HG03342 (cell line): ENCODE results near the gene FOXN4.

Experiments
- ATAC-seq: cut with Tn5 transposase; IDR thresholded peaks from one replicate; pipeline ENCODE4 v1.9.1; 2021; ENCODE audit warnings: mild to moderate bottlenecking, moderate library complexity; ENCODE audit not compliant: unreplicated experiment

The FOXN4 gene

DNA sequence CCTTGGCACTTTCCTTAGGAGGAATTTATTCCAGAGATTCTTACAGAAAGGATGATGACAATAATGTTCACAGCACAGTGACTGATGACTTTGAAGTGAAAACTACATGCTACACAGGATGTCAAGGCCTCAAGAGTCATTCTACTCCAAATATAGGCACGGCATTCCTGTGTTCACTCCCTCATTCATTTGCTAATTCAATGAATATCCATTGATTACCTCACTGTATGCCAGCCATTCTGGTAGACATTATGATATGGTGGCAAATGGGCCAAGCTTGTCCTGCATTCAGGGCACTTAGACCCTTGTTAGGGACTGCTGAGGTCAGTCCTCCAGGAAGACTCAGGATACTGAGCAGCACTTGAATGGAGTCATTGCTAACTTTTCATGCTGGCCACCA is 48.0 kb downstream of the FOXN4 start:
- ATAC-seq, result no peak

DNA sequence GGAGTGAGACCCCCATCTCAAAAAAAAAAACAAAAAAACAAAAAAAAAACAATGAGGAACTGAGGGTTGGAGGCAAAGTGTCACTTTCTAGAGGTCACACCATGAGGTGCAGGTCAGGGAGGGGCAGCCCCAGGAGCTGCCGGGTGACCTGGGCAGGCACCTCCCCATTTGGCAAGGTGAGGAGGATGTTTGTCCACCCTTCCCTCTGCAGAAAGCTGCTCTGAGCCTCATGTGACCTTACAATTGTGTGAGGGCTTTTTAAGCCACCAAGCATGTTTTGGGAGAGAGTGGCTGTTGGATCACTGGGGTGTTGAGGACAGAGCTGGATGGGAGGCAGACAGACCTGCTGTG is 49.6 kb downstream of the FOXN4 start:
- no peak for ATAC-seq

DNA sequence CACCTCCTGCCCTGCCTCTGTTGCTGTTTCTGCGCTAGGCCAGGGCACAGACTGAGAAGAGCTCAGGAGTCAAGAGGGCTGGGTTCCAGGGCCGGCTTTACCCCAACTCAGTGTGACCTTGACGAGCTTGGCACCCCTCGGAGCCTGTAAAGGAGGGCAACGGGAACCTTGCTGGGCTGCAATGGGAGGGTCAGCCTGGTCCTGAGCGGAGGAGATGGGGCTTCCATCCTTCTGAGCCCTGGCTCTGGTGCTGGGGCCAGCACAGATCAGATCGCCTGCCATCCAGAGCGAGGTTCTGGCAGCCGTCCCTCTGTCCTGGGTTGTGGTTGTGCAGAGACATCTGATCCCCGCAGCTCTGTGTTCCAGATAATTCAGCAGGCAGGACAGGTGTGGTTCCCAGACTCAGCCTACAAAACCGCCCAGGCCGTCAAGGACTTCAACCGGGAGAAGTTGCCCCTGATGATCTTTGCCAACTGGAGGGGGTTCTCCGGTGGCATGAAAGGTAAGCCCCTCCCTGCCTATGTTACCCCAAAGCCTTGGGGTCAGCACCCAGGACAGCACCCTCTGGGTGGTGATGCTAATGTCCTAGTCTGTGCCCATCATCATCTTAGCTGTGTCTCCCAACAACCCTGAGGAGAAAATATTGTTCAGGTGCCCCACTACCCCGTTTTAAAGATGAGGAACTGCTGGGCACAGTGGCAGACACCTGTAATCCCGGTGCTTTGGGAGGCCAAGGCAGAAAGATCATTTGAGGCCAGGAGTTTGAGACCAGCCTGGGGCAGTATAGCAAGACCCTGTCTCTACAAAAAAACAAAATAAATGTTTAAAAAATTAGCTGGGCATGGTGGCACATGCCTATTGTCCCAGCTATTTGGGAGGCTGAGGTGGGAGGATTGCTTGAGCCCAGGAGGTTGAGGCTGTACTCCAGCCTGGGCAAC is 50.2 kb downstream of the FOXN4 start:
- no peak for ATAC-seq

DNA sequence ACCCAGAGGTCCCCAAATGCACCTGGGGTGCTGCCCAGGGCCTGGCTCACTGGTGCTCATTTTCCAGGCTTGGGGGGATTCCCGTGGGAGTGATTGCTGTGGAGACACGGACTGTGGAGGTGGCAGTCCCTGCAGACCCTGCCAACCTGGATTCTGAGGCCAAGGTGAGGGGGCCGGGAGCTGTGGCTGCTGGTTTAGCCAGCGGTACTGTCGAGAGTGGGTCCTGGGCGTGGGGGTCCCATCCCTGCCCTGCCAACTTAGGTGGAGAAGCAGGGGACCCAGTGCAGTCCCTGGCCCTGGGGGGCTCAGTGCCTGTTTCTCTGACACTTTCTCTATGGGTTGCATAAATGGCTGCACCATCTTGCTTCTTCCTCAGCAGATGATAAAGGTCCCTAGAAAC is 50.9 kb downstream of the FOXN4 start:
- ATAC-seq, result no peak

DNA sequence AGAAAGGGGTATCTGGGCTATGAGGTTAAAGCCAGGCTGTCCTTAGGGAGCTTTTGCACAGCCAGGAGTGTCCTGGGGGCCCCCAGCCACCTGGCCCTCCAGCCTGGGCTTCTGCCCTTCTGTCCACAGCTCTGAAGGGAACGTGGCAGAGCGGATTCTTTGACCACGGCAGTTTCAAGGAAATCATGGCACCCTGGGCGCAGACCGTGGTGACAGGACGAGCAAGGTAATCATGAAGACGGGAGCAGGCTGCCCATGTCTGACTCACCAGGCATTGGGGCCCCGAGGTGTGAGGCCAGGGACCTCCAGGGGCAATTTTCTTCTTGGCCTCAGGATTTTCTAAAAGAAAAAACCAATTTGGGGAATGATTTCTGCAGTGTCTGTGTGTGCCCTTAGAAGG is 53.1 kb downstream of the FOXN4 start:
- no peak for ATAC-seq

DNA sequence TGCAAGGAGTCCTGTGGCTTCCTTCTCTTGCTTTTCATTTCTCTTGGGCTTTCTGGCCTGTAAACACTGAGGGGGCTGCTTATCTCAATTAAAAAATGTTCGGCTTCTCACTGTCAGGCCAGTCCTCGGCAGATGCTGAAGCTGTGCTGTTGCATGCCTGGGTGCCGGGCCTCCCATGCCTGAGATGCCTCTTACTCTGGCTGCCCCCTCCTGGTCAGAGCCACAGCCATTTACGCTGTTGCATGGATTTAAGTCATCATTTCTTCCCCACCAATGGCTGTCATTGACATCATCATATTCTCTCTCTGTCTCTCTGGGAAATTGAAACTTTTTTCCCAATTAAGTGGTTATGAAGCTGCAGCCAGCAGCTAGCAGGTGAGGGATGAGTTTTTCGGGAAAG is 53.7 kb downstream of the FOXN4 start:
- no peak for ATAC-seq

DNA sequence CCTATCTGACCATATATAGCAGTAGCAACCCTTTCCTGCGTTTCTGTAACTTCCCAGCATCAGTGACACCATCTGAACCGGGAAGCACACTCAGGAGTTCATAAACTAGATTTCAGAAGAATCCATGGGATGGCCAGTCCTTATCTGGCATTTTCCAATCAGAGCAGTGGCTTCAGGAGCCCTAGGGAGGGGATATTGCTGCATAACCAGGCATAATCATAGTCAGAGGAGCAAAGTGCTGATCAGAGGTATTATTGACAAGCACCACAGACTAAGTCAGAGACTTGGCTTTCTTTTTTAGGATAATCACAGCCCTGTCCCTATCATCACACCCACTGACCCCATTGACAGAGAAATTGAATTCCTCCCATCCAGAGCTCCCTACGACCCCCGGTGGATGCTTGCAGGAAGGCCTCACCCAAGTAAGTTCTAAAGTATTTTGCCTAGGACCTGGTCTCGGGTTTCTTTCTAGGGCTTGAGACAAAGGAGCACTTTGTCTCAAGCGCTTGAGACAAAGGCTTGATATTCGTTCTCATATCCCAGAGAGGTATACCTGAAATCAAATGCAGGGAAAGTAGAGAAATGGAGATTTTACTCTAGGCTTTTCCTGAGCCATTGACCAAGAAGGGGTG is 55.1 kb downstream of the FOXN4 start:
- no peak for ATAC-seq

DNA sequence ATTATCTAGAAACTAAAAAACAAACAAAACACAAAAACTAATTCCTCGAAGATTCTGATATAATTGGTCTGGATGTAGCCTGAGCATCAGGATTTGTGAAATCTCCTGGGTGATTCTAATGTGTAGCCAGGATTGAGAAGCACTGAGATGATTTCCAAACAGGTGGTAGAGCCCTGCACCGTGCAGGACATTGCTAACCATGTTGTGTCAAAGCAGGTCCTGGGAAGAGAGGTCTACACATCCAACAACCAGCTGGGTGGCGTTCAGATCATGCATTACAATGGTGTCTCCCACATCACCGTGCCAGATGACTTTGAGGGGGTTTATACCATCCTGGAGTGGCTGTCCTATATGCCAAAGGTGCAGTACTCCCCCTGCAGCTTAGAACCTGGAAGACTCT is 56.3 kb downstream of the FOXN4 start:
- ATAC-seq, result no peak

DNA sequence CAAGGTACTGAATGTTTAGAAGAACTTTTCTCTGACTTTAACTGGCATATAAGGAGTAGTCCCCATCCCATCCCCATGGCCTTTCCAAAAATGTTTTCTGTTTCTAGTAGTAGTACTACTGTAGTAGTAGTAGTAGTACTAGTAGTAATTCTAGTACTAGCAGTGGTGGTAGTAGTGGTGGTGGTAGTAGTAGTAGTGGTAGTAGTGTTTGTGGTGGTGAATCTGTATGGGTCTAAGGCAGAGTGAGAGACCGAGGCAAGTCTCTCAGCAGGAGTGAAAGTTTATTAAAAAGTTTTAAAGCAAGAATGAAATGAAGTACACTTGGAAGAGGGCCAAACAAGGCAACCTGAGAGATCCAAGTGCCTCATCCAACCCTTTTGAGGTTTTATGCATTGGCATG is 58.6 kb downstream of the FOXN4 start:
- ATAC-seq, result no peak

DNA sequence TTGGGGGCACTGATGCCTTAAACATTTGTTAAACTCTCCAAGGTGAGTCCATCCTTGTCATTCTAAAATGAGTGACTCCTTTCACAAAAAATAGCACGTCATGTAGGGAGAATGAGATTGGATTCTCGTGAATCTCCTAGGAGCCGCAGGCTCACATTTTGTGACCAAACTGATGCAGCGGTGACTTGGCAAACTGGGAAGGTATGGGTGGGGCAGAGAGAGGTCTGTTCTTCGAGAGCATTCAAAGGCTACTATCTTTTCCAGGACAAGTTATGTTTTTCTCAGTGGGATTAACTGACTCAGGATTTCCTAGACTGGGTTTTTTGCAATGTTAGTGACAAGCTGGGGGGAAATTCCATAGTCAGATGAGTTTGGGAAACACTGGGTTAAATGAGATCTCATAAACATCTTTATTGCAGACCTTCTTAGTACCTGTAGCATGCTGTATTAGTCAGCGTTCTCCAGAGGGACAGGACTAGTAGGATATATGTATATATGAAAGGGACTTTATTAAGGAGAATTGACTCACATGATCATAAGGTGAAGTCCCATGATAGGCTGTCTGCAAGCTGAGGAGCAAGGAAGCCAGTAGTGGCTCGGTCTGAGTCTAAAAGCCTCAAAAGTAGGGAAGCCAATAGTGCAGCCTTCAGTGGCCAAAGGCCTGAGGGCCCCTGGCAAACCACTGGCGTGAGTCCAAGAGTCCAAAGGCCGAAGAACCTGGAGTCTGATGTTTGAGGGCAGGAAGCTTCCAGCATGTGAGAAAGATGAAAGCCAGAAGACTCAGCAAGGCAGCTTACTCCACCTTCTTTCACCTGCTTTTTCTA is 61.0 kb downstream of the FOXN4 start:
- no peak for ATAC-seq

DNA sequence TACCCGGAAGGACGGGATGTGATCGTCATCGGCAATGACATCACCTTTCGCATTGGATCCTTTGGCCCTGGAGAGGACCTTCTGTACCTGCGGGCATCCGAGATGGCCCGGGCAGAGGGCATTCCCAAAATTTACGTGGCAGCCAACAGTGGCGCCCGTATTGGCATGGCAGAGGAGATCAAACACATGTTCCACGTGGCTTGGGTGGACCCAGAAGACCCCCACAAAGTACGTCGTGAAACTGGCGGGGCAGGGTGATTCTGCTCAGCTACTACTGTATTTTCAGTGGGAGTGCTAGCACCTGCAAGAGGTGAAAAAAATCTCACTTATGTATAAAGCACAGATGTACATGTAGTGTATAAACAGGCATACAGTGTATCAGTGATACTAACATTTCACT is 62.9 kb downstream of the FOXN4 start:
- ATAC-seq, result no peak

DNA sequence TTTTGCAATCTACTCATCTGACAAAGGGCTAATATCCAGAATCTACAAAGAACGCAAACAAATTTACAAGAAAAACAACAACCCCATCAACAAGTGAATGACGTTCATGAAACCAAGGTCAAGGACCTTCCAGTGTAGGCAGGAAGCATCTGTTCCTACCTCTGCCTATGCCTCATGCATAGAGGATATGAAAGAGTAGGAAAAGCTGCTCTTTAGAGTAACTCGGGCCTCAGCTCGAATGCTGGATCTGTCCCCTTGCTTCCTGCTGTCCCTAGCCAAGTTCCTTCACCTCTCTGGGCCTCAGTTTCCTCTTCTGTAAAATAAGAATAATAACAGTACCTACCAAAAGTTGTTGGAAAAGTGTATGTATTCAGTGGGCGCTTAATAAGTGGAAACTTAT is 65.0 kb downstream of the FOXN4 start:
- no peak for ATAC-seq

DNA sequence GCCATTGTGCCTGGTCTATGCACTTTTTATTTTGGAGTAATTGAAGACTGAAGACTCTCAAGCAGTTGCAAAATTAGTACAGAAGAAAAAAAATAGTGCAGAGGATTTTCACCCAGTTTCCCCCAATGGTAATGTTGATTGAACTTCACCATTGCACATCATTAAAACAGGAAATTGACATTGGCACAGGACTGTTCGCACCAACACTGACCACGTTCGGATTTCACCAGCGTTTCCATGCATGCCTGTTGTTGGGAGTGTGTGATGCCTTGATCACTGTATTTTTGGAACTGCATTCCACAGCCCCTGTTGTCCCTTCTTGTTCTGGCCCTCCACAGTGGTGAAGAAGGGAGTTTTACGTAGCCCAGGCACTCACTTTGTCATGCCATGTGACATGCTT is 67.1 kb downstream of the FOXN4 start:
- no peak for ATAC-seq

DNA sequence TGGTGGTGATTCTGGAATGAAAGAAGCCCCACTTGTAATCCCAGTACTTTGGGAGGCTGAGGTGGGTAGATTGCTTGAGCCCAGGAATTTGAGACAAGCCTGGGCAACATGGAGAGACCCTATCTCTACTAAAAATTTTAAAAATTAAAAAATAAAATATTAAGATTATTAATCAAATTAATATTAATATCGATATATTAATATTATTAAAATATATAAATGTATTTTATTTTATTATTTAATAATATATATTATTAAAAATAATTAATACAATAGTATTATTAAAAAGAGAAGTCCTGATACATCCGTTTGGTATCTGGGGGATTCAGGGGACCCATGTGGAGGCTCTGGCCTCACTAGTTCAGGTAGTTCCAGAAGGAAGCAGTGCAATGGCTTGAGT is 68.7 kb downstream of the FOXN4 start:
- ATAC-seq, result no peak

DNA sequence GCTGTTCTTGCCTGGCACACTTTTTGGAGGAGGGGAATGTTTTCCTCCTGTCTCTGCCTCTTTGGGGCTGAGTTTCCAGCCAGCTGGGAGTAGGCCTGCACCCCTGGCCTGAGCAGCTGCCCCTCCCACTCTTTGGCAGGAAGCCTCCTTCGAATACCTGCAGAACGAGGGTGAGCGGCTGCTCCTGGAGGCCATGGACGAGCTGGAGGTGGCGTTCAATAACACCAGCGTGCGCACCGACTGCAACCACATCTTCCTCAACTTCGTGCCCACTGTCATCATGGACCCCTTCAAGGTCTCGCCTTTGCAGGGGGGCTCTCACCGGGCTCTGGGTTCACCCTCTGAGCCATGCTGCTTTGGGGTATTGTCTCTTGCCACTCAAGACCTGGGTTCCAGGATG is 69.4 kb downstream of the FOXN4 start:
- no peak for ATAC-seq

DNA sequence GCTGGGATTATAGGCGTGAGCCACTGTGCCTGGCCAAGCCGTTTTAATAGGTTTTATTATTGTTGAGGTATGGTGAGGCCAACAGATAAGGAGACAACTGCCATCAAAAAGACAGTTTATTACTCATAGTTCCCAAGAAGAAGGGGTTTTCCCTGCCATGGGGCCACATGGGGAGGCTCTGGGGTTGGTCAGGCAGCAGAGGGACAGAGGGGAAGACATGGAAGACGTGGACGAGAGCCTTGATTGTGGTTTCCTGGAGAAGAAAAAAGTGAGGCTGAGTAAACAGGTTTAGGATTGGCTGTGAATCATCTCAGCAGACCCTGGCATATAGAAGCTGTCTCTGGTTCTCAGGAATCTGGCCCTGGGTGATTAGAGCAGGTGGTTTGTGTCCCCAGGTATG is 69.9 kb downstream of the FOXN4 start:
- ATAC-seq, result no peak

DNA sequence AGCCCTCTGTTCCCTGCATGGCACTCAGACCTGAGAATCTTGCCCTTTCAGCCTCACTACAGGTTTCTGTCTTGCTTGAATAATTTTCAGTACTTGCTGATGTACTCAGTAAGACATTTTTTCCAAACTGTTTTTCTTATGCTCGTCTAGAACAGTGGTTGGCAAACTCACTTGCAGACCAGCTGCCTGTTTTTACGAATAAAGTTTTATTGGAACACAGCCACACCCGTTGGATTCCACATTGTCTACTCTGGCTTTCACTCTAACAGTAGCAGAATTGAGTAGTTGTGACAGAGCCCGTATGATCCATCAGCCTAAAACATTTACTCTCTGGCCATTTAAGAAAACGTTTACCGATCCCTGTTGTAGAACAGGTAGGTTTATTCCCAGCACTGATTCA is 72.8 kb downstream of the FOXN4 start:
- no peak for ATAC-seq

DNA sequence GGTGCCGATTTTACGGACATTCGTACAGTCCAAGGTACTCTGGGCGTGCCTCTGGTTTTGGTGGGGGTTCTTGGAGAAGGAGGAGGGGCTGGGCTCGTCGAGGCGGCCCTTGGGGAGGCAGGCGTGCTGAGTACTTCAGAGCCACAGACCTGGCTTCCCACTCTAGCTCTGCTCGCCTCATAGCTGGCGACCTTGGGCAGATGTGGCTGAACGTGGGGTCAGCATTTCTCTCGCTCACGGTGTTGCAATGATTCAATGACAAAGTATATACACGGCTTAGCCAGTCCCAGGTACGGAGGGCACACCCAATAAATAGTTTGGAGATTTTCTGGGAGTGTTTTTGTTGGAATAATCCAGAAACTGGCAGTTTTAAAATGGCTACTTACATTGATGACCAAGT is 75.1 kb downstream of the FOXN4 start:
- no peak for ATAC-seq

DNA sequence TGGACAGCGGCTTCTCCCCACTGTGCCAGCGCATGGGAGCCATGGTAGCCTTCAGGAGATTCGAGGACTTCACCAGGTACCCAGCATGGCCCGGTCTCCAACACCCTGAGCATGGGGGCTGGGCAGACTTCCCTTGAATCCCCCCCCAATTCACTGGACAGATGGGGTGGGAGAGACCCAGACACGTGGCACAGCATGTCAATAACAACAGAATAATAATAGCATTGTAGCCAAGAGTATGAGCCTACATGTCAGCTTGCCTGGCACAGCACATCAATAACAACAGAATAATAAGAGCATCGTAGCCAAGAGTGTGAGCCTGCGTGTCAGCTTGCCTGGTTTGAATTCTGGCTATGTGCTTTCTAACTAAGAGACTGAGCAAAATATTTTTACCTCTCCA is 76.4 kb downstream of the FOXN4 start:
- ATAC-seq, result no peak

DNA sequence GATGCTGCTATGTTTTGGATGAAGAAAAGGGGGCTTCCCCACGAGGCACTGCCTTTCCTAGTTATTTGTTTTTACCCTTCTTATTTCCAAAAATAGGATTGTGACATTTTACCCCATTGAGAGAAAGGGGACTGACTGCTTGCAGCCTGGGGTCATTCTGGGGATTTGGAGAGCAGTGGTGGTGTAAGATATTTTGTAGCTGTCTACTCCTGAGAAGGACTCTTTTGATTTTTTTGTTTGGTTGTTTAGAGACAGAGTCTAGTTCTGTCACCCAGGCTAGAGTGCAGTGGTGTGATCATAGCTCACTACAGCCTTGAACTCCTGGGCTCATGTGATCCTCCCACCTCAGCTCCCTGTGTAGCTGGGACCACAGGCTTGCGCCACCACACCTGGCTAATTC is 78.9 kb downstream of the FOXN4 start:
- no peak for ATAC-seq

DNA sequence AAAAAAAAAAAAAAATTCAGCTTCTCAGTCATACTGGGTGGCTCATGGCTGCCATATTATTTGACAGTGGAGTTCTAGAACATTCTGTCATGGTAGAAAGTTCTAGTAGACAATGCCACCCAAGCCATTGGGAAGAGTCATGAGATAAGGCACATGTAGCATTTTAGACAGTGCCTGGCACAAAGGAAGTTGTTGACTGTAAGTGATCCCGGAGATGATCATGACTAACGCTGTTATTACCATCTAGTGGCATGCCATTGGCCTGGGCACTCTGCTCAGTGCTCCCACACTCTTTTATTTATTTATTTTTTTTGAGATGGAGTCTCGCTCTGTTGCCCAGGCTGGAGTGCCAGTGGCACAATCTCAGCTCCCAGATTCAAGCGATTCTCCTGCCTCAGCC is 80.4 kb downstream of the FOXN4 start:
- ATAC-seq, result no peak
